Smooth muscle cell (in vitro differentiated cells): ENCODE measurements around the gene FAP. TPM values are rescaled to one million over a fixed set of nuclear protein-coding genes. Genes with fewer than 3 reads are reported as not detected.

Source experiments
- DNase-seq: peaks from one replicate; lab custom pipeline; 2025; ENCODE audit not compliant: unreplicated experiment; lab: John Stamatoyannopoulos, UW
- H2AFZ ChIP-seq: fragments of 200-600 bp; sonication (generic); 2 replicates; pipeline ENCODE4 v1.6.0; 2016; ENCODE audit warnings: antibody characterized with exemption, low read depth, mild to moderate bottlenecking
- H3F3A ChIP-seq: fragments of 200-600 bp; sonication (generic); 2 replicates; pipeline ENCODE4 v1.6.0; 2017; ENCODE audit warnings: antibody characterized with exemption, low read depth
- H3K27ac ChIP-seq: fragments of 200-600 bp; sonication (generic); 2 replicates; pipeline ENCODE4 v1.5.1; 2016; ENCODE audit warnings: low read depth, mild to moderate bottlenecking
- H3K27me3 ChIP-seq: fragments of 200-600 bp; sonication (generic); 2 replicates; pipeline ENCODE4 v1.6.1; 2016; ENCODE audit warnings: low read depth, mild to moderate bottlenecking
- H3K36me3 ChIP-seq: fragments of 200-600 bp; sonication (generic); 2 replicates; pipeline ENCODE4 v1.5.1; 2016; ENCODE audit warnings: low read depth
- H3K4me1 ChIP-seq: fragments of 200-600 bp; sonication (generic); 2 replicates; pipeline ENCODE4 v1.5.1; 2016; ENCODE audit warnings: low read depth
- H3K4me2 ChIP-seq: fragments of 200-600 bp; sonication (generic); 2 replicates; pipeline ENCODE4 v1.6.0; 2016; ENCODE audit warnings: mild to moderate bottlenecking
- H3K4me3 ChIP-seq: fragments of 200-600 bp; sonication (generic); 2 replicates; pipeline ENCODE4 v1.5.1; 2016; ENCODE audit warnings: mild to moderate bottlenecking
- H3K79me2 ChIP-seq: fragments of 200-600 bp; sonication (generic); 2 replicates; pipeline ENCODE4 v1.6.0; 2016; ENCODE audit warnings: low read depth, mild to moderate bottlenecking
- H3K9ac ChIP-seq: fragments of 200-600 bp; sonication (generic); 2 replicates; pipeline ENCODE4 v1.6.0; 2016; ENCODE audit warnings: low read depth
- H3K9me3 ChIP-seq: fragments of 200-600 bp; sonication (generic); replicated peaks from 2 replicates; pipeline ENCODE4 v1.5.1; 2016; ENCODE audit warnings: low read depth
- H4K20me1 ChIP-seq: fragments of 200-600 bp; sonication (generic); 2 replicates; pipeline ENCODE4 v1.6.0; 2016; ENCODE audit warnings: low read depth
- CTCF ChIP-seq: fragments of 200-600 bp; sonication (generic); IDR thresholded peaks from 2 replicates; pipeline ENCODE4 v1.5.1; 2017; ENCODE audit warnings: borderline replicate concordance, mild to moderate bottlenecking, antibody characterized with exemption; ENCODE audit not compliant: insufficient read depth, poor library complexity, severe bottlenecking
- WGBS: methylation state at CpG from one replicate; pipeline ENCODE4 v1.1.7; 2016; ENCODE audit warnings: low lambda C conversion rate; 5-methylcytosine and 5-hydroxymethylcytosine counted together
- polyA plus RNA-seq: library from polyadenylated mRNA; unstranded; fragments of >200 nt; fragmentation: Nextera tagmentation; extraction: Ambion mirVana; gene quantifications from 2 replicates; pipeline ENCODE4 v1.2.1, GENCODE V29; 2016
- total RNA-seq: library from RNA; depleted of rRNA; stranded (reverse); fragments of >200 nt; gene quantifications from 2 replicates; pipeline ENCODE4 v1.2.3, GENCODE V29; 2014

Gene FAP
- total and polyA plus RNA-seq, 2 experiments from 2014 or later: 29.6 to 47.0 TPM

GRCh38 chr2:162184821-162185450 lies 58.3 kb downstream of the FAP start:
- H3K79me2 ChIP-seq: no peaks in the 10 kb centered on the region
- WGBS: 89% methylated on average over 2 of the region's 2 CpGs

GRCh38 chr2:162184359-162184758 lies 58.9 kb downstream of the FAP start:
- Histone ChIP-seq H3K79me2 (no peaks in the 10 kb centered on the region), H3K36me3 (peaks cover 13% of the 10 kb centered on the region), H2AFZ (no peak overlapping the region), H3K9ac (no peak overlapping the region), H3K4me2 (no peak overlapping the region), H3F3A (no peaks in the 10 kb centered on the region), H4K20me1 (no peaks in the 10 kb centered on the region), H3K9me3 (no peaks in the 10 kb centered on the region), H3K4me1 (no peaks in the 10 kb centered on the region), H3K27ac (no peak overlapping the region), H3K4me3 (no peak overlapping the region), H3K27me3 (no peaks in the 10 kb centered on the region)
- TF ChIP-seq CTCF: no peak
- WGBS: 94% methylated on average over 6 of the region's 6 CpGs
- no peak for DNase-seq

More at GRCh38 chr2:162184821-162185450, 58.3 kb downstream of the FAP start:
- H3K27me3 ChIP-seq: no peaks in the 10 kb centered on the region
- H3K27ac ChIP-seq: no peak overlapping the region
- no peak overlapping the region for H3K4me3 ChIP-seq
- no peak for TF ChIP-seq CTCF
- no peaks in the 10 kb centered on the region for H4K20me1 ChIP-seq
- H3F3A ChIP-seq: no peaks in the 10 kb centered on the region
- no peak overlapping the region for H3K4me2 ChIP-seq
- H3K36me3 ChIP-seq: peaks cover 13% of the 10 kb centered on the region
- no peak overlapping the region for H2AFZ ChIP-seq
- no peaks in the 10 kb centered on the region for H3K9me3 ChIP-seq
- H3K9ac ChIP-seq: no peak overlapping the region
- DNase-seq: no peak
- H3K4me1 ChIP-seq: no peaks in the 10 kb centered on the region

GRCh38 chr2:162182395-162182794 lies 60.9 kb downstream of the FAP start:
- H3K9me3 ChIP-seq: no peaks in the 10 kb centered on the region
- no peaks in the 10 kb centered on the region for H3K79me2 ChIP-seq
- no peak for TF ChIP-seq CTCF
- no peaks in the 10 kb centered on the region for H3K27me3 ChIP-seq
- H3K4me2 ChIP-seq: no peak overlapping the region
- no peak for DNase-seq
- no peak overlapping the region for H3K27ac ChIP-seq
- no peaks in the 10 kb centered on the region for H3F3A ChIP-seq
- H3K36me3 ChIP-seq: peaks cover 9% of the 10 kb centered on the region
- H3K4me3 ChIP-seq: no peak overlapping the region
- no peak overlapping the region for H3K9ac ChIP-seq
- WGBS: 94% methylated on average over 2 of the region's 2 CpGs
- H4K20me1 ChIP-seq: no peaks in the 10 kb centered on the region
- H3K4me1 ChIP-seq: no peaks in the 10 kb centered on the region
- no peak overlapping the region for H2AFZ ChIP-seq

GRCh38 chr2:162177301-162177700 lies 65.9 kb downstream of the FAP start:
- no peak overlapping the region for H3K4me3 ChIP-seq

More at GRCh38 chr2:162177301-162177700, 65.9 kb downstream of the FAP start:
- Histone ChIP-seq H2AFZ (no peak overlapping the region), H3K79me2 (no peaks in the 10 kb centered on the region), H4K20me1 (no peaks in the 10 kb centered on the region), H3K4me1 (no peaks in the 10 kb centered on the region), H3K9me3 (no peaks in the 10 kb centered on the region), H3K27me3 (no peaks in the 10 kb centered on the region), H3F3A (no peaks in the 10 kb centered on the region), H3K36me3 (peaks cover 3% of the 10 kb centered on the region), H3K9ac (no peak overlapping the region), H3K27ac (no peak overlapping the region), H3K4me2 (no peak overlapping the region)
- no peak for TF ChIP-seq CTCF
- no peak for DNase-seq
- 66% methylated on average over 4 of the region's 4 CpGs for WGBS
